OCI-LY3 (cell line): ENCODE results near the gene EPAS1.

Experiments
- CTCF ChIP-seq: fragments of 200-600, 300-600 bp; sonication (generic); IDR thresholded peaks from 2 replicates; pipeline ENCODE4 v1.5.1; 2014; ENCODE audit warnings: antibody characterized with exemption, low read length, low read depth
- EZH2phosphoT487 ChIP-seq: fragments of 200-600 bp; shearing (Covaris generic); IDR thresholded peaks from 2 replicates; pipeline ENCODE4 v1.6.1; 2018; ENCODE audit warnings: antibody characterized with exemption, mixed run types, low read depth

DNA sequence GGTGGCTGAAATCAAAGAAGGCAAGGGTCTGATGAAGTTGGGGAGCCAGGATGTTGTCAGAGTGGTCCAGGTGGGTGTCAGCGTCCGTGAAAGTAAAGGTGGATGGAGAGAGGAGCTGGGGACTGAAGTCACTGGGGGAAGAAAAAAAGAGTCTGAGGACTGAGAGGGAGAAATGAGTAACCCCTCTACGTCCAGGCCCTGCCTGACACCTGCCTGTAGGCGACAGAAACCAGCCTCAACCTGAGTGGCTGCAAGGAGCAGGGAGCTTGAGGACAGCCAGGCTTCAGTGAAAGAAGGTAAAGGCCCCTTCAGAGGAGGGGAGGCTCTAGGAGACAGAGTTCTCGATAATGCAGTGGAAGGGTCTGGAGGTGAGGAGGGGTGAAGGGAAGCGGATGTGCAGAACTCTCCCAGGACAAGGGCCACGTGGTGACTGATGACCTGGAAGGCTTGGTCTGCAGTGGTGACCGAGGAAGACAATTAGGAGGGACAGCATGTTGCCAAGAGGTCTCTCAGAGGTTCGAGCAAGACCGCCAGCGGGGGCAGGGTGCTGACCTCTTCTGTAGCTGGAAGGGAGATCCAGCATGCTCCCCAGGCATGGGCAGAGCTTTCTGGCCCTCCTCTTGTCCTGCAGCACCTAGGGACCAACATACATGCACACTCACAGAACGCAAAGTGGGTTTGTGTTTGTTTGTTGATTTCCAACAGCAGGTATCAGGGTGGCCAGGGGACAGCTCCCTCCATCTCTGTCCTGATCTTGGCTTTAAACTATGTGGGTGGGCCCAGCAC lies 95.5 kb downstream of the EPAS1 start:
- TF ChIP-seq CTCF = no peak
- TF ChIP-seq EZH2phosphoT487 = no peak
